ENCODE measurements around the gene ANKRD36C. TPM values are rescaled to one million over a fixed set of nuclear protein-coding genes. Genes with fewer than 3 reads are reported as not detected.
"Not testable (repeated sequence)": the region's sequence is repeated elsewhere in the genome, so short reads cannot be mapped to it uniquely, and the experiment has no call there.

Gene ANKRD36C
- total and polyA plus RNA-seq, 2 experiments from 2014 or later = 16.2 to 16.8 TPM

- Histone ChIP-seq H3K4me2 (peak overlapping the region; percentile 84), H3K4me3 (peak overlapping the region; percentile 65)
- not testable (repeated sequence) for H3K9me2 ChIP-seq (ENCODE audit: insufficient read depth); H3K27me3 ChIP-seq (ENCODE audit: insufficient read depth); H3K27ac ChIP-seq (ENCODE audit: low read depth); H4K20me1 ChIP-seq (replicated peaks; ENCODE audit: insufficient read depth); H3K9me3 Mint-ChIP-seq; H3K79me2 ChIP-seq (replicated peaks; ENCODE audit: insufficient read depth); H3K36me3 Mint-ChIP-seq (ENCODE audit: low read depth); H3F3A ChIP-seq (replicated peaks; ENCODE audit: low read depth); H3K4me1 Mint-ChIP-seq; H3K4me1 ChIP-seq (ENCODE audit: insufficient read depth); H3K36me3 ChIP-seq (ENCODE audit: insufficient read depth); H3K27me3 Mint-ChIP-seq (ENCODE audit: insufficient read depth, low read depth, poor library complexity); H2AFZ ChIP-seq
- peak; percentile 97 for TF ChIP-seq CREB1 (CRISPR knock-in tag; IDR thresholded peaks at IDR 0.05; ENCODE audit: low read depth)
- peak overlapping the region; percentile 71 for H3K27ac Mint-ChIP-seq
- DNase-seq (ENCODE audit: low spot score) (peak; percentile 95), ATAC-seq (peak; percentile 96)
- H3K4me3 Mint-ChIP-seq = peak overlapping the region; percentile 80
Observed at GRCh38 chr2:96010320-96011128, 18.9 kb upstream of the ANKRD36C start.

- H3K9me2 ChIP-seq (ENCODE audit: insufficient read depth); H3K36me3 Mint-ChIP-seq (ENCODE audit: low read depth); H3K27me3 Mint-ChIP-seq (ENCODE audit: insufficient read depth, low read depth, poor library complexity); H3K4me1 ChIP-seq (ENCODE audit: insufficient read depth); H2AFZ ChIP-seq; H3K79me2 ChIP-seq (replicated peaks; ENCODE audit: insufficient read depth); H3K27me3 ChIP-seq (ENCODE audit: insufficient read depth); H3K27ac ChIP-seq (ENCODE audit: low read depth); H3K4me1 Mint-ChIP-seq; H3F3A ChIP-seq (replicated peaks; ENCODE audit: low read depth); H4K20me1 ChIP-seq (replicated peaks; ENCODE audit: insufficient read depth); H3K36me3 ChIP-seq (ENCODE audit: insufficient read depth); H3K9me3 Mint-ChIP-seq: not testable (repeated sequence)
- H3K4me3 Mint-ChIP-seq = peak overlapping the region; percentile 80
- DNase-seq (ENCODE audit: low spot score) (peak; percentile 50), ATAC-seq (peak; percentile 75)
- TF ChIP-seq CTCF (conservative IDR thresholded peaks at IDR 0.05; ENCODE audit: low read depth in 2 of 2) = peak in 1 of 2 experiments; percentile 15; a peak in 2 of 4 replicates
- H3K4me3 ChIP-seq = peak overlapping the region; percentile 65
- H3K4me2 ChIP-seq = peak overlapping the region; percentile 84
- peak overlapping the region; percentile 71 for H3K27ac Mint-ChIP-seq
Observed at GRCh38 chr2:96009833-96010232, 18.2 kb upstream of the ANKRD36C start.

GRCh38 chr2:96008051-96008450 is 16.4 kb upstream of the ANKRD36C start:
- not testable (repeated sequence) for DNase-seq (ENCODE audit: low spot score); ATAC-seq; H3K4me1 Mint-ChIP-seq; H3K4me1 ChIP-seq (ENCODE audit: insufficient read depth); H3K27me3 ChIP-seq (ENCODE audit: insufficient read depth); H3K36me3 Mint-ChIP-seq (ENCODE audit: low read depth); H3K79me2 ChIP-seq (replicated peaks; ENCODE audit: insufficient read depth); H3K27me3 Mint-ChIP-seq (ENCODE audit: insufficient read depth, low read depth, poor library complexity); H3K27ac Mint-ChIP-seq; H2AFZ ChIP-seq; H3K9me3 Mint-ChIP-seq; H3F3A ChIP-seq (replicated peaks; ENCODE audit: low read depth); H3K4me2 ChIP-seq; H4K20me1 ChIP-seq (replicated peaks; ENCODE audit: insufficient read depth); H3K4me3 Mint-ChIP-seq; H3K36me3 ChIP-seq (ENCODE audit: insufficient read depth); H3K27ac ChIP-seq (ENCODE audit: low read depth); H3K9me2 ChIP-seq (ENCODE audit: insufficient read depth); H3K4me3 ChIP-seq

- not testable (repeated sequence) for H3K9me3 Mint-ChIP-seq; H3K36me3 ChIP-seq (ENCODE audit: insufficient read depth); H3F3A ChIP-seq (replicated peaks; ENCODE audit: low read depth); H3K4me3 ChIP-seq; H3K27me3 ChIP-seq (ENCODE audit: insufficient read depth); ATAC-seq; H3K4me1 ChIP-seq (ENCODE audit: insufficient read depth); H3K36me3 Mint-ChIP-seq (ENCODE audit: low read depth); H3K9me2 ChIP-seq (ENCODE audit: insufficient read depth); H2AFZ ChIP-seq; H3K4me2 ChIP-seq; H3K4me3 Mint-ChIP-seq; H3K27ac Mint-ChIP-seq; DNase-seq (ENCODE audit: low spot score); H3K27me3 Mint-ChIP-seq (ENCODE audit: insufficient read depth, low read depth, poor library complexity); H3K4me1 Mint-ChIP-seq; H3K27ac ChIP-seq (ENCODE audit: low read depth); H4K20me1 ChIP-seq (replicated peaks; ENCODE audit: insufficient read depth); H3K79me2 ChIP-seq (replicated peaks; ENCODE audit: insufficient read depth)
Observed at GRCh38 chr2:96006248-96006647, 14.6 kb upstream of the ANKRD36C start.
